H1 (cell line): Measurements from ENCODE around the gene ASB13. TPM values are rescaled to one million over a fixed set of nuclear protein-coding genes. Genes with fewer than 3 reads are reported as not detected.

ENCODE experiments used
- CTCF ChIA-PET: fragments of 300-600 bp; sonication (Branson Sonifier 250); formaldehyde crosslinking; loops from one replicate; lab custom pipeline; 2021; ENCODE audit not compliant: partially characterized antibody; lab: Charles Lee
- POLR2A ChIA-PET: fragments of 300-600 bp; sonication (Branson Sonifier 250); formaldehyde crosslinking; loops from one replicate; lab custom pipeline; 2021; ENCODE audit warnings: inconsistent platforms; ENCODE audit not compliant: partially characterized antibody; lab: Charles Lee
- DNase-seq, 2 experiments: peaks; one replicate each; pipeline versions ENCODE4 v3.0.0 to v3.0.0-alpha.2; 2010 to 2022; ENCODE audit warnings: low spot score in 2 of 2, low read depth in 1 of 2, mixed read lengths in 1 of 2
- FAIRE-seq: peaks from 2 replicates; lab custom pipeline; 2011; peaks lifted over from hg19 to GRCh38; lab: Jason Lieb, UNC
- H2AFZ ChIP-seq: 2 replicates; pipeline ENCODE4 v1.8.1; 2012; ENCODE audit warnings: low read length, inconsistent platforms
- H2AK5ac ChIP-seq: 2 replicates; pipeline ENCODE4 v1.6.1; 2013; ENCODE audit warnings: low read depth, low read length
- H2BK120ac ChIP-seq: replicated peaks from 2 replicates; pipeline ENCODE3; 2013; ENCODE audit warnings: low read depth, low read length, inconsistent platforms
- H2BK12ac ChIP-seq: 2 replicates; pipeline ENCODE4 v1.6.1; 2013; ENCODE audit warnings: low read depth, low read length
- H2BK15ac ChIP-seq: 2 replicates; pipeline ENCODE4 v1.6.1; 2013; ENCODE audit warnings: low read length
- H2BK20ac ChIP-seq: 2 replicates; pipeline ENCODE4 v1.6.1; 2013; ENCODE audit warnings: low read length
- H2BK5ac ChIP-seq: 2 replicates; pipeline ENCODE4 v1.6.1; 2013; ENCODE audit warnings: low read depth, low read length
- H3K14ac ChIP-seq: 2 replicates; pipeline ENCODE4 v1.6.1; 2013; ENCODE audit warnings: inconsistent platforms; ENCODE audit not compliant: insufficient read length
- H3K18ac ChIP-seq: 2 replicates; pipeline ENCODE4 v1.6.1; 2013; ENCODE audit warnings: low read length; ENCODE audit errors: extremely low read depth
- H3K23ac ChIP-seq: 2 replicates; pipeline ENCODE4 v1.6.1; 2013; ENCODE audit warnings: inconsistent platforms; ENCODE audit not compliant: insufficient read length
- H3K23me2 ChIP-seq: 2 replicates; pipeline ENCODE4 v1.6.1; 2013; ENCODE audit warnings: low read depth, low read length
- H3K27ac ChIP-seq: 2 replicates; pipeline ENCODE4 v1.6.1; 2011; ENCODE audit warnings: low read depth, low read length, inconsistent platforms
- H3K27me3 ChIP-seq, 4 experiments: replicated peaks in 1 of 4; 1 replicate in 1 of 4; 2 replicates in 3 of 4; pipeline versions ENCODE4 v1.6.1 to v1.8.1; 2011 to 2013; ENCODE audit warnings: low read length in 3 of 4, mild to moderate bottlenecking in 3 of 4, inconsistent platforms in 2 of 4, mixed read lengths in 2 of 4, moderate library complexity in 1 of 4; ENCODE audit not compliant: control insufficient read depth in 3 of 4, insufficient read depth in 3 of 4; ENCODE audit errors: extremely low read depth in 1 of 4
- H3K36me3 ChIP-seq, 4 experiments: 2 replicates each; pipeline versions ENCODE4 v1.6.1 to v1.8.1; 2011 to 2013; ENCODE audit warnings: mild to moderate bottlenecking in 4 of 4, low read length in 3 of 4, moderate library complexity in 2 of 4, control low read depth in 1 of 4, inconsistent platforms in 1 of 4; ENCODE audit not compliant: insufficient read depth in 4 of 4, control insufficient read depth in 2 of 4
- H3K4ac ChIP-seq: replicated peaks from 2 replicates; pipeline ENCODE3; 2013; ENCODE audit warnings: low read length, low read depth, mixed read lengths, inconsistent platforms; ENCODE audit not compliant: insufficient read length
- H3K4me1 ChIP-seq, 4 experiments: replicated peaks in 1 of 4; 1 replicate in 1 of 4; 2 replicates in 3 of 4; pipeline versions ENCODE4 v1.6.1 to v1.8.1; 2011 to 2013; ENCODE audit warnings: low read length in 3 of 4, inconsistent platforms in 2 of 4, mixed read lengths in 1 of 4; ENCODE audit not compliant: insufficient read depth in 4 of 4, control insufficient read depth in 3 of 4
- H3K4me2 ChIP-seq, 2 experiments: 2 replicates each; pipeline versions ENCODE4 v1.6.1 to v1.8.1; 2011 to 2013; ENCODE audit warnings: low read depth in 2 of 2, low read length in 2 of 2, control low read depth in 1 of 2, inconsistent platforms in 1 of 2, mild to moderate bottlenecking in 1 of 2; ENCODE audit not compliant: insufficient read depth in 1 of 2
- H3K4me3 ChIP-seq, 4 experiments: fragments of 200-600, 300-600 bp in 1 of 4; sonication (generic), shearing (Covaris generic), sonication (Bioruptor Twin) in 1 of 4; 2 replicates each; pipeline versions ENCODE4 v1.5.1 to v1.8.1; 2011 to 2016; ENCODE audit warnings: low read length in 4 of 4, low read depth in 3 of 4, control low read depth in 2 of 4, inconsistent platforms in 2 of 4, mild to moderate bottlenecking in 2 of 4, mixed read lengths in 1 of 4, moderate library complexity in 1 of 4; ENCODE audit not compliant: insufficient read depth in 2 of 4; ENCODE audit errors: extremely low read depth in 1 of 4
- H3K56ac ChIP-seq: replicated peaks from 2 replicates; pipeline ENCODE3; 2013; ENCODE audit warnings: low read depth, mild to moderate bottlenecking, mixed read lengths, low read length, inconsistent platforms; ENCODE audit not compliant: insufficient read length
- H3K79me1 ChIP-seq: 2 replicates; pipeline ENCODE4 v1.6.1; 2013; ENCODE audit warnings: low read depth, low read length, control low read depth
- H3K79me2 ChIP-seq, 2 experiments: 2 replicates each; pipeline versions ENCODE4 v1.6.1 to v1.8.1; 2012 to 2013; ENCODE audit warnings: low read length in 2 of 2, mild to moderate bottlenecking in 2 of 2, inconsistent platforms in 1 of 2; ENCODE audit not compliant: insufficient read depth in 2 of 2, control insufficient read depth in 1 of 2
- H3K9ac ChIP-seq, 4 experiments: replicated peaks in 1 of 4; 1 replicate in 1 of 4; 2 replicates in 3 of 4; pipeline versions ENCODE4 v1.6.1 to v1.8.1; 2011 to 2013; ENCODE audit warnings: low read depth in 3 of 4, low read length in 3 of 4, control low read depth in 2 of 4, mild to moderate bottlenecking in 2 of 4, moderate library complexity in 2 of 4, inconsistent platforms in 1 of 4; ENCODE audit errors: extremely low read depth in 1 of 4
- H3K9me3 ChIP-seq, 2 experiments: 2 replicates each; pipeline versions ENCODE4 v1.6.1 to v1.8.1; 2012 to 2013; ENCODE audit warnings: mild to moderate bottlenecking in 2 of 2, moderate library complexity in 2 of 2, control low read depth in 1 of 2, inconsistent platforms in 1 of 2, low read depth in 1 of 2, low read length in 1 of 2, mixed read lengths in 1 of 2; ENCODE audit not compliant: insufficient read depth in 2 of 2
- H4K20me1 ChIP-seq, 2 experiments: replicated peaks in 1 of 2; 2 replicates each; pipeline versions ENCODE3 to v1.8.1; 2011 to 2013; ENCODE audit warnings: inconsistent platforms in 2 of 2, low read length in 2 of 2, mild to moderate bottlenecking in 1 of 2; ENCODE audit not compliant: insufficient read depth in 2 of 2, control insufficient read depth in 1 of 2
- H4K5ac ChIP-seq: 2 replicates; pipeline ENCODE4 v1.6.1; 2013; ENCODE audit warnings: low read length, low read depth, mixed read lengths, inconsistent platforms; ENCODE audit not compliant: insufficient read length
- H4K8ac ChIP-seq: 2 replicates; pipeline ENCODE4 v1.8.0; 2013; ENCODE audit warnings: mild to moderate bottlenecking, moderate library complexity, low read length, inconsistent platforms; ENCODE audit not compliant: insufficient read depth; ENCODE audit errors: extremely low read depth
- H4K91ac ChIP-seq: replicated peaks from 2 replicates; pipeline ENCODE3; 2013; ENCODE audit warnings: low read length, mixed read lengths, inconsistent platforms; ENCODE audit not compliant: insufficient read length
- ASH2L ChIP-seq: fragments of 200-600, 300-600 bp; sonication (generic); IDR thresholded peaks from one replicate; pipeline ENCODE4 v1.7.1; 2017; ENCODE audit warnings: low read length
- CBX5 ChIP-seq: fragments of 300-800, 300-1000 bp; sonication (generic); IDR thresholded peaks from 2 replicates; pipeline ENCODE4 v1.7.1; 2016; ENCODE audit warnings: antibody characterized with exemption, low read length, low read depth
- E2F6 ChIP-seq: IDR thresholded peaks from 2 replicates; pipeline ENCODE4 v1.6.1; 2012; ENCODE audit warnings: inconsistent platforms
- EP300 ChIP-seq, 2 experiments: IDR thresholded peaks; 1 replicate in 1 of 2; 2 replicates in 1 of 2; pipeline ENCODE4 v1.6.1; 2011 to 2012; ENCODE audit warnings: low read depth in 2 of 2, low read length in 2 of 2, mild to moderate bottlenecking in 2 of 2, borderline replicate concordance in 1 of 2, inconsistent platforms in 1 of 2, moderate library complexity in 1 of 2
- MAFK ChIP-seq: IDR thresholded peaks from 2 replicates; pipeline ENCODE4 v1.6.1; 2012; ENCODE audit warnings: low read depth, mild to moderate bottlenecking, improper control_type of control experiment, low read length
- NRF1 ChIP-seq: IDR thresholded peaks from 2 replicates; pipeline ENCODE4 v1.6.1; 2011; ENCODE audit warnings: mild to moderate bottlenecking, low read depth, low read length, improper control_type of control experiment
- RNF2 ChIP-seq: fragments of 200-900, 300-1000 bp; sonication (generic); IDR thresholded peaks from 2 replicates; pipeline ENCODE4 v1.7.1; 2016; ENCODE audit warnings: borderline replicate concordance, low read depth, mild to moderate bottlenecking, antibody characterized with exemption, low read length; ENCODE audit not compliant: poor library complexity, severe bottlenecking; ENCODE audit errors: missing control alignments
- SIRT6 ChIP-seq: IDR thresholded peaks from one replicate; pipeline ENCODE4 v1.7.1; 2012; ENCODE audit warnings: low read length, inconsistent platforms
- SIX5 ChIP-seq: IDR thresholded peaks from 2 replicates; pipeline ENCODE4 v1.6.1; 2011; ENCODE audit warnings: mild to moderate bottlenecking, low read depth, low read length
- SP2 ChIP-seq: IDR thresholded peaks from 2 replicates; pipeline ENCODE4 v1.6.1; 2012; ENCODE audit warnings: mild to moderate bottlenecking, low read length, inconsistent platforms
- TEAD4 ChIP-seq: IDR thresholded peaks from 2 replicates; pipeline ENCODE4 v1.6.1; 2012; ENCODE audit warnings: low read depth, low read length, inconsistent platforms, mixed read lengths
- WGBS, 2 experiments: shearing (Covaris generic) in 1 of 2; methylation state at CpG; one replicate each; pipeline versions ENCODE4 v1.1.6 to v1.1.7; 2013 to 2015; ENCODE audit warnings: low lambda C conversion rate in 2 of 2, mixed read lengths in 2 of 2, inconsistent platforms in 1 of 2, low coverage in 1 of 2, missing lambda C conversion rate in 1 of 2; ENCODE audit not compliant: insufficient replicate concordance in 2 of 2, insufficient coverage in 1 of 2, insufficient read length in 1 of 2; ENCODE audit errors: extremely low coverage in 1 of 2, missing lambda C conversion rate in 1 of 2; 5-methylcytosine and 5-hydroxymethylcytosine counted together
- polyA plus RNA-seq, 7 experiments: library from polyadenylated mRNA; depleted of rRNA in 3 of 7; stranded (reverse) in 5 of 7; unstranded in 2 of 7; fragments of >200 nt in 5 of 7; fragments of 200-250 nt in 2 of 7; gene quantifications; 1 replicate in 5 of 7; 2 replicates in 1 of 7; 4 replicates in 1 of 7; pipeline versions ENCODE4 v1.2.1 to v1.2.3, GENCODE V29; 2011 to 2013; ENCODE audit warnings: missing spikeins in 2 of 7, mixed read lengths in 2 of 7
- total RNA-seq: library from RNA; stranded (reverse); fragmentation: NEBNext Ultra II Directional; extraction: Animal tissue kit (Norgen Biotek cat#: 25700); gene quantifications from 2 replicates; pipeline ENCODE4 v1.2.1, GENCODE V29; 2021

ASB13 gene
- total and polyA plus RNA-seq, 2 of the 8 experiments (the other 6 are each of a cell fraction or from before 2014, with no cell fraction given), result 12.3 to 20.2 TPM

DNA sequence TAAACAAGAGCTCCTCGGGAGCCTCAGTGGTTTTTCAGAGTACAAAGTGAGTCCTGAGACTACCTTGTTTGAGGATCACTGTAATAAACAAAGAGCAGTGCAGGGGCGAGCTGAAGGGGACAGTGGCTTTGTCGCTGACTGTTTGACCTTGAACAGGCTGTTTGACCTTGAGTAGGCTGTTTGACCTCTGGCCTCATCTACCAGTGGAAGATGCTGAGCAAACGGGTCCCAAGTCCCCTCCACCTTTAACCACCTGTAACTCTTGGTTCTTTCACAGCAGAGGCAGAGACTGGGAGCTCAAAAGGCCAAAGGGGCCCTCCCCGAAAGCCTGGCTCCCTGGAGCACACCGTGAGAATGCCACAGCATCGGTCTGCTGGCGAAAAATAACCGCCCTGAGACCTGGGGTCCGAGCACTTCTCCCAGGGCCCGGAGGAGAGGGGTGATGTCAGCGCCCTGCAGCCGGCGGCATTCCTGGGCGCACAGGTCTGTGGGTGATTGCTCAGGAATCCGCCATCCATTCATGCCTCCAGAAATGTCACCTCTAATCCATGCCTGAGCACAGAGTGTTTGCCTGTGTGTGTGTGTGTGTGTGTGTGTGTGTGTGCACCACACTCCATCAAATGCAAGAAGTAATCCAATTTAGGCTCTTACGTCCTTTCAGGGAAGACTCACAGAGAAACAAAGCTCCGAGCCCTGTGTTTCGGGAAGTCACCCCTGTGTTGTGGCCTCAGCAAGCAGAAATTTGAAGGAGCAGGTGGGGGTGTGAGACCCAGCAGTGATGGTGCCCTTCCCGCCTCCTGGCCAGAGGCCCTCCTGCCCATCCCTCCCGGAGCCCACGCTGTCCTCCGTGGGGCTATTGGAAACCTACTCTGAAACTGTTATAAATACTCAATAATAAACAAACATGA, 66.5 kb downstream of the ASB13 start:
- Histone ChIP-seq H3K4ac (no peak overlapping the region), H3K9me3 (no peaks in the 10 kb centered on the region), H3K4me2 (no peak overlapping the region), H4K5ac (no peak overlapping the region), H2BK5ac (no peak overlapping the region), H2AFZ (no peak overlapping the region), H2BK12ac (no peak overlapping the region), H2BK120ac (no peak overlapping the region), H3K79me1 (no peaks in the 10 kb centered on the region), H4K20me1 (no peaks in the 10 kb centered on the region), H2AK5ac (no peak overlapping the region), H3K23ac (no peak overlapping the region), H3K36me3 (no peaks in the 10 kb centered on the region), H3K56ac (no peak overlapping the region), H3K4me1 (no peaks in the 10 kb centered on the region), H3K4me3 (no peak overlapping the region), H2BK20ac (no peak overlapping the region), H3K18ac (no peak overlapping the region), H3K23me2 (no peaks in the 10 kb centered on the region; the same call in none of the 2 replicates), H3K27me3 (no peaks in the 10 kb centered on the region), H4K91ac (no peak overlapping the region), H3K14ac (no peak overlapping the region), H2BK15ac (no peak overlapping the region), H3K79me2 (no peaks in the 10 kb centered on the region), H3K9ac (no peak overlapping the region), H3K27ac (no peak overlapping the region), H4K8ac (peak overlapping the region; percentile 36; the same call in 1 of the 2 replicates)
- FAIRE-seq (no peak), DNase-seq (no peak)
- ChIA-PET POLR2A (interaction anchor here (2.0 kb wide), 1 partner anchor 154 kb away, joined by 7 read pairs; no protein-coding TSS in a partner anchor), CTCF (interaction anchor here (0.7 to 6.8 kb wide), 8 partner anchors 8 to 317 kb away, joined by 3 to 45 read pairs (median 4); no protein-coding TSS in a partner anchor)
- WGBS, 2 experiments, result 86% methylated on average over 23 of the region's 23 CpGs; no CpG with 5 or more reads in 1 of the 2 experiments
- TF ChIP-seq SIRT6, result no peak
- no peak for TF ChIP-seq MAFK
- TF ChIP-seq EP300 (IDR thresholded peaks at IDR 0.05; ENCODE audit: borderline replicate concordance in 1 of 2, low read depth in 2 of 2, low read length in 2 of 2), result no peak
- no peak for TF ChIP-seq SIX5
- no peak for TF ChIP-seq CBX5
- TF ChIP-seq NRF1, result no peak
- no peak for TF ChIP-seq RNF2
- TF ChIP-seq TEAD4, result no peak
- no peak for TF ChIP-seq SP2
- no peak for TF ChIP-seq E2F6
- TF ChIP-seq ASH2L, result no peak
